ENCODE data around the gene ADGRG1. TPM values are rescaled to one million over a fixed set of nuclear protein-coding genes. Genes with fewer than 3 reads are reported as not detected.

The ADGRG1 gene
- total RNA-seq, 1 experiment from 2014 or later, result 131 TPM

- no peaks in the 10 kb centered on the region for H3K9me3 ChIP-seq (ENCODE audit: insufficient read depth, low read depth)
- CTCF ChIA-PET, result no interaction called here
- no peak overlapping the region for H3K27ac ChIP-seq
- intact Hi-C loops (cut with micrococcal nuclease; ENCODE audit: unreplicated experiment), result no loop called here
- H2AFZ ChIP-seq, result no peak overlapping the region
- no peak for DNase-seq
- TF ChIP-seq EZH2 (IDR thresholded peaks at IDR 0.05; ENCODE audit: low read depth) (no peak), CTCF (conservative IDR thresholded peaks at IDR 0.05) (no peak)
- POLR2A ChIA-PET (ENCODE audit: unreplicated experiment), result no interaction called here
- H3F3A ChIP-seq (ENCODE audit: insufficient read depth, low read depth), result no peaks in the 10 kb centered on the region; the same call in 1 of the 2 replicates
- H3K27me3 ChIP-seq (ENCODE audit: insufficient read depth, low read depth), result no peaks in the 10 kb centered on the region
- no peak overlapping the region for H3K4me2 ChIP-seq
- no peaks in the 10 kb centered on the region for H4K20me1 ChIP-seq (ENCODE audit: insufficient read depth)
- H3K79me2 ChIP-seq (ENCODE audit: low read depth), result no peaks in the 10 kb centered on the region
- H3K9me2 ChIP-seq (ENCODE audit: insufficient read depth), result no peaks in the 10 kb centered on the region
- peaks cover 12% of the 10 kb centered on the region; the same call in 1 of the 2 replicates for H3K36me3 ChIP-seq (ENCODE audit: low read depth)
- no peak overlapping the region for H3K4me3 ChIP-seq
- no TSS peak for BruUV-seq (replicated peaks)
- no peaks in the 10 kb centered on the region for H3K4me1 ChIP-seq (replicated peaks; ENCODE audit: insufficient read depth)
Observed at GRCh38 chr16:57658878-57659674, 30.6 kb downstream of the ADGRG1 start.

GRCh38 chr16:57660715-57661463 is 32.5 kb downstream of the ADGRG1 start:
- H3K9me2 ChIP-seq (ENCODE audit: insufficient read depth), result no peaks in the 10 kb centered on the region
- intact Hi-C loops (cut with micrococcal nuclease; ENCODE audit: unreplicated experiment), result no loop called here
- H2AFZ ChIP-seq, result no peak overlapping the region
- no peaks in the 10 kb centered on the region for H3K9me3 ChIP-seq (ENCODE audit: insufficient read depth, low read depth)
- BruUV-seq (replicated peaks), result no TSS peak
- no peaks in the 10 kb centered on the region for H3K4me1 ChIP-seq (replicated peaks; ENCODE audit: insufficient read depth)
- H3K27me3 ChIP-seq (ENCODE audit: insufficient read depth, low read depth), result no peaks in the 10 kb centered on the region
- peaks cover 9% of the 10 kb centered on the region; the same call in 1 of the 2 replicates for H3K36me3 ChIP-seq (ENCODE audit: low read depth)
- POLR2A ChIA-PET (ENCODE audit: unreplicated experiment), result no interaction called here
- no peak for DNase-seq
- no peak overlapping the region for H3K27ac ChIP-seq
- CTCF ChIA-PET, result no interaction called here
- TF ChIP-seq EZH2 (IDR thresholded peaks at IDR 0.05; ENCODE audit: low read depth) (no peak), CTCF (conservative IDR thresholded peaks at IDR 0.05) (no peak)
- no peaks in the 10 kb centered on the region for H4K20me1 ChIP-seq (ENCODE audit: insufficient read depth)
- peaks cover 8% of the 10 kb centered on the region for H3F3A ChIP-seq (ENCODE audit: insufficient read depth, low read depth)
- no peak overlapping the region for H3K4me2 ChIP-seq
- no peak overlapping the region for H3K4me3 ChIP-seq
- no peaks in the 10 kb centered on the region for H3K79me2 ChIP-seq (ENCODE audit: low read depth)

- no TSS peak for BruUV-seq (replicated peaks)
- CTCF ChIA-PET, result no interaction called here
Observed at GRCh38 chr16:57661510-57661909, 33.1 kb downstream of the ADGRG1 start.

More at GRCh38 chr16:57661510-57661909, 33.1 kb downstream of the ADGRG1 start:
- H3F3A ChIP-seq (ENCODE audit: insufficient read depth, low read depth), result peaks cover 8% of the 10 kb centered on the region
- H3K27ac ChIP-seq, result no peak overlapping the region
- H3K27me3 ChIP-seq (ENCODE audit: insufficient read depth, low read depth), result no peaks in the 10 kb centered on the region
- no peak overlapping the region for H3K4me3 ChIP-seq
- H3K4me1 ChIP-seq (replicated peaks; ENCODE audit: insufficient read depth), result no peaks in the 10 kb centered on the region
- intact Hi-C loops (cut with micrococcal nuclease; ENCODE audit: unreplicated experiment), result no loop called here
- H2AFZ ChIP-seq, result no peak overlapping the region
- no peaks in the 10 kb centered on the region for H3K9me3 ChIP-seq (ENCODE audit: insufficient read depth, low read depth)
- POLR2A ChIA-PET (ENCODE audit: unreplicated experiment), result no interaction called here
- no peak overlapping the region for H3K4me2 ChIP-seq
- H3K9me2 ChIP-seq (ENCODE audit: insufficient read depth), result no peaks in the 10 kb centered on the region
- H3K79me2 ChIP-seq (ENCODE audit: low read depth), result no peaks in the 10 kb centered on the region
- TF ChIP-seq EZH2 (IDR thresholded peaks at IDR 0.05; ENCODE audit: low read depth) (no peak), CTCF (conservative IDR thresholded peaks at IDR 0.05) (no peak)
- H4K20me1 ChIP-seq (ENCODE audit: insufficient read depth), result no peaks in the 10 kb centered on the region
- peaks cover 6% of the 10 kb centered on the region; the same call in 1 of the 2 replicates for H3K36me3 ChIP-seq (ENCODE audit: low read depth)
- no peak for DNase-seq
